ENCODE measurements around the gene ACOX1. TPM values are rescaled to one million over a fixed set of nuclear protein-coding genes. Genes with fewer than 3 reads are reported as not detected.
"Not testable (repeated sequence)": the region's sequence is repeated elsewhere in the genome, so short reads cannot be mapped to it uniquely, and the experiment has no call there.

ACOX1 gene
- polyA plus RNA-seq, 1 of the 3 experiments (the other 2 are of a cell fraction), result 21.5 TPM

DNA sequence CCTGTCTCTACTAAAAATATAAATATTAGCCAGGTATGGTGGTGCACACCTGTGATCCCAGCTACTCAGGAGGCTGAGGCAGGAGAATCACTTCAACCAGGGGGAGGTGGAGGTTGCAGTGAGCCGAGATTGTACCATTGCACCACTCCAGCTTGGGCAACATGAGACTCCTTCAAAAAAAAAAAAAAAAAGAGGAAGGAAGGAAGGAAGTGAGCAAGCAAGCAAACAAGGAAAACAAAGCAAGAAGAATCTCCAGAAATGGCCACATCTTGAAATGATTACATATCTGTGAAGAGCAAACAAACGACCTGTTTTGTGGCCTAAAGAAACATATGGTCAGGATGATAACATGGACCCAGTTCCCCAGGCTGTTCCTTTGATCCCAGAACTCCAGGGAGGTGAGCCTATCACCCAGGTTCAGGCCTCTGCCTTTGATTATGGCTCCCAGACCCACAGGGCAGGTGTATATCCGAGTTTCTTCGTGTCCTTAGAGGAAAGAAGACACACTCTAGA, 8.9 kb downstream of the ACOX1 start:
- H3K4me3 ChIP-seq (ENCODE audit: low read depth in 2 of 2, low read length in 1 of 2), result no peak overlapping the region
- H3K9ac ChIP-seq, result no peak overlapping the region
- WGBS (ENCODE audit: low lambda C conversion rate), result 62% methylated on average over 4 of the region's 4 CpGs
- POLR2A ChIA-PET, result interaction anchor here (0.5 kb wide), 1 partner anchor 35 kb away, joined by 4 read pairs; no protein-coding TSS in a partner anchor
- no peak overlapping the region for H2AFZ ChIP-seq (ENCODE audit: low read depth)
- no peaks in the 10 kb centered on the region for H3K27me3 ChIP-seq (ENCODE audit: insufficient read depth)
- peak; percentile 53 for DNase-seq
- H3K79me2 ChIP-seq (ENCODE audit: insufficient read depth), result peaks cover 76% of the 10 kb centered on the region
- H3K4me1 ChIP-seq (ENCODE audit: control insufficient read depth in 1 of 2, insufficient read depth in 2 of 2, low read depth in 1 of 2, low read length in 1 of 2), result peaks cover 0 to 3% of the 10 kb centered on the region in 2 experiments; a peak in 1 of 4 replicates
- TF ChIP-seq NRF1 (IDR thresholded peaks at IDR 0.05; ENCODE audit: low read depth, low read length) (no peak), FOXM1 (IDR thresholded peaks at IDR 0.05; ENCODE audit: low read depth) (no peak), FOXJ3 (CRISPR knock-in tag; IDR thresholded peaks at IDR 0.05) (no peak), TCF12 (IDR thresholded peaks at IDR 0.05) (peak; percentile 32; the same call in 1 of the 2 replicates), RFX5 (IDR thresholded peaks at IDR 0.05; ENCODE audit: low read length) (no peak)
- no peaks in the 10 kb centered on the region; the same call in 1 of the 2 replicates for H4K20me1 ChIP-seq (ENCODE audit: insufficient read depth)
- H3K36me3 ChIP-seq (replicated peaks in 1 of 2; ENCODE audit: control insufficient read depth in 1 of 2, insufficient read depth in 2 of 2, low read length in 1 of 2), result peaks cover 8 to 60% of the 10 kb centered on the region in 2 experiments
- no peak overlapping the region for H3K4me2 ChIP-seq
- no peaks in the 10 kb centered on the region for H3K9me2 ChIP-seq
- H3K9me3 ChIP-seq, result no peaks in the 10 kb centered on the region
- H3F3A ChIP-seq (replicated peaks; ENCODE audit: insufficient read depth), result peaks cover 17% of the 10 kb centered on the region
- CTCF ChIA-PET, result interaction anchor here (0.7 to 2.2 kb wide), 4 partner anchors 9 to 65 kb away, joined by 3 to 8 read pairs (median 4); partner anchors contain the start of genes ACOX1, CDK3, MRPL38 and TEN1
- H3K27ac ChIP-seq (ENCODE audit: low read depth in 2 of 2, low read length in 1 of 2), result peak overlapping the region in 1 of 2 experiments; percentile 12; a peak in 1 of 4 replicates

DNA sequence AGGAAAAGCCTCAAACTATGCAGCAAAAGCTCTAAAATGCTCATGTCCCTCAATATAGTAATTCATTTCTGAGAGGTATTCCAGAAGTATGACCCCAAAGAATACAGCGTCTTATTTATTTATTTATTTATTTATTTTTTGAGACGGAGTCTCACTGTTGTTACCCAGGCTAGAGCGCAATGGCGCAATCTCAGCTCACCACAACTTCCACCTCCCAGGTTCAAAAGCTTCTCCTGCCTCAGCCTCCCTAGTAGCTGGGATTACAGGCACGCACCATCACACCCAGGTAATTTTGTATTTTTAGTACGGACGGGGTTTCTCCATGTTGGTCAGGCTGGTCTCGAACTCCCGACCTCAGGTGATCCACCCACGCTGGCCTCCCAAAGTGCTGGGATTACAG, 9.9 kb downstream of the ACOX1 start:
- not testable (repeated sequence) for H3K9me2 ChIP-seq; H3K9ac ChIP-seq; H4K20me1 ChIP-seq (ENCODE audit: insufficient read depth); H2AFZ ChIP-seq (ENCODE audit: low read depth); H3K27me3 ChIP-seq (ENCODE audit: insufficient read depth); H3K4me1 ChIP-seq (ENCODE audit: control insufficient read depth in 1 of 2, insufficient read depth in 2 of 2, low read depth in 1 of 2, low read length in 1 of 2); H3K27ac ChIP-seq (ENCODE audit: low read depth in 2 of 2, low read length in 1 of 2); DNase-seq; H3K4me3 ChIP-seq (ENCODE audit: low read depth in 2 of 2, low read length in 1 of 2); H3K4me2 ChIP-seq; H3K9me3 ChIP-seq
- ChIA-PET POLR2A (interaction anchor here (0.6 to 0.7 kb wide), 2 partner anchors 9 to 35 kb away, joined by 3 to 4 read pairs; no protein-coding TSS in a partner anchor), CTCF (interaction anchor here (1.2 to 2.2 kb wide), 3 partner anchors 10 to 311 kb away, joined by 3 to 8 read pairs (median 5); partner anchors contain the start of genes ACOX1, MRPL38 and TEN1)
- Histone ChIP-seq H3K36me3 (replicated peaks in 1 of 2; ENCODE audit: control insufficient read depth in 1 of 2, insufficient read depth in 2 of 2, low read length in 1 of 2) (peaks cover 8 to 62% of the 10 kb centered on the region in 2 experiments), H3F3A (replicated peaks; ENCODE audit: insufficient read depth) (peaks cover 19% of the 10 kb centered on the region), H3K79me2 (ENCODE audit: insufficient read depth) (peaks cover 77% of the 10 kb centered on the region)
- WGBS (ENCODE audit: low lambda C conversion rate), result 88% methylated on average over 10 of the region's 10 CpGs

DNA sequence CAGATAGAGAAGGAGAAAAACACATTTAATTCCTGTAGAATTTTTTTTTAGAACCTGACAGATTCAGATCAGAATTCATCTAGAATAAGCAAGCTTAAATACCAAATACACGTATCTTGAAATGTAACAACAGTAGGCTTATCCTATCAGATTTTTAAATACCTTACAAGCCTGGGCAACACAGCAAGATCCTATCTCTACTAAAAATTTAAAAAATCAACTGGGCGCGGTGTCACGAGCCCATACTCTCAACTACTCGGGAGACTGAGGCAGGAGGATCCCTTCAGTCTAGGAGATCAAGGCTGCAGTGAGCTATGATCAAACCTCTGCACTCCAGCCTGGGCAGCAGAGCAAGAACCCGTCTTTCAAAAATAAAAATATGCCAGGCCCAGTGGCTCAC, 13.5 kb downstream of the ACOX1 start:
- H3K9me2 ChIP-seq, result no peaks in the 10 kb centered on the region
- ChIA-PET POLR2A (interaction anchor here (1.4 kb wide), 1 partner anchor 13 kb away, joined by 3 read pairs; the partner anchor contains the start of genes ACOX1 and TEN1), CTCF (interaction anchor here (0.8 to 1.7 kb wide), 5 partner anchors 11 to 314 kb away, joined by 3 to 5 read pairs (median 4); partner anchors contain the start of genes ACOX1, CDK3 and TEN1)
- H2AFZ ChIP-seq (ENCODE audit: low read depth), result no peak overlapping the region
- H3K4me1 ChIP-seq (ENCODE audit: control insufficient read depth in 1 of 2, insufficient read depth in 2 of 2, low read depth in 1 of 2, low read length in 1 of 2), result peaks cover 0 to 3% of the 10 kb centered on the region in 2 experiments; a peak in 1 of 4 replicates
- peaks cover 0 to 45% of the 10 kb centered on the region in 2 experiments for H3K36me3 ChIP-seq (replicated peaks in 1 of 2; ENCODE audit: control insufficient read depth in 1 of 2, insufficient read depth in 2 of 2, low read length in 1 of 2)
- H3K27ac ChIP-seq (ENCODE audit: low read depth in 2 of 2, low read length in 1 of 2), result no peak overlapping the region
- no peaks in the 10 kb centered on the region for H3K27me3 ChIP-seq (ENCODE audit: insufficient read depth)
- no peak overlapping the region for H3K4me3 ChIP-seq (ENCODE audit: low read depth in 2 of 2, low read length in 1 of 2)
- H3F3A ChIP-seq (replicated peaks; ENCODE audit: insufficient read depth), result peaks cover 18% of the 10 kb centered on the region
- peaks cover 85% of the 10 kb centered on the region for H3K79me2 ChIP-seq (ENCODE audit: insufficient read depth)
- WGBS (ENCODE audit: low lambda C conversion rate), result 95% methylated on average over 6 of the region's 6 CpGs
- H3K4me2 ChIP-seq, result no peak overlapping the region
- no peak for DNase-seq
- no peaks in the 10 kb centered on the region for H3K9me3 ChIP-seq
- no peak overlapping the region for H3K9ac ChIP-seq
- peaks cover 8% of the 10 kb centered on the region; the same call in 1 of the 2 replicates for H4K20me1 ChIP-seq (ENCODE audit: insufficient read depth)
- TF ChIP-seq SIN3A (IDR thresholded peaks at IDR 0.05; ENCODE audit: borderline replicate concordance, low read depth, low read length), result no peak
- no peak for TF ChIP-seq EZH2phosphoT487 (IDR thresholded peaks at IDR 0.05; ENCODE audit: borderline replicate concordance, low read depth)
- no peak for TF ChIP-seq ELF1 (IDR thresholded peaks at IDR 0.05)
- TF ChIP-seq RAD21 (IDR thresholded peaks at IDR 0.05; ENCODE audit: low read length), result no peak
- TF ChIP-seq SMC3 (IDR thresholded peaks at IDR 0.05; ENCODE audit: low read depth, low read length), result no peak
- TF ChIP-seq, protein P1, sequence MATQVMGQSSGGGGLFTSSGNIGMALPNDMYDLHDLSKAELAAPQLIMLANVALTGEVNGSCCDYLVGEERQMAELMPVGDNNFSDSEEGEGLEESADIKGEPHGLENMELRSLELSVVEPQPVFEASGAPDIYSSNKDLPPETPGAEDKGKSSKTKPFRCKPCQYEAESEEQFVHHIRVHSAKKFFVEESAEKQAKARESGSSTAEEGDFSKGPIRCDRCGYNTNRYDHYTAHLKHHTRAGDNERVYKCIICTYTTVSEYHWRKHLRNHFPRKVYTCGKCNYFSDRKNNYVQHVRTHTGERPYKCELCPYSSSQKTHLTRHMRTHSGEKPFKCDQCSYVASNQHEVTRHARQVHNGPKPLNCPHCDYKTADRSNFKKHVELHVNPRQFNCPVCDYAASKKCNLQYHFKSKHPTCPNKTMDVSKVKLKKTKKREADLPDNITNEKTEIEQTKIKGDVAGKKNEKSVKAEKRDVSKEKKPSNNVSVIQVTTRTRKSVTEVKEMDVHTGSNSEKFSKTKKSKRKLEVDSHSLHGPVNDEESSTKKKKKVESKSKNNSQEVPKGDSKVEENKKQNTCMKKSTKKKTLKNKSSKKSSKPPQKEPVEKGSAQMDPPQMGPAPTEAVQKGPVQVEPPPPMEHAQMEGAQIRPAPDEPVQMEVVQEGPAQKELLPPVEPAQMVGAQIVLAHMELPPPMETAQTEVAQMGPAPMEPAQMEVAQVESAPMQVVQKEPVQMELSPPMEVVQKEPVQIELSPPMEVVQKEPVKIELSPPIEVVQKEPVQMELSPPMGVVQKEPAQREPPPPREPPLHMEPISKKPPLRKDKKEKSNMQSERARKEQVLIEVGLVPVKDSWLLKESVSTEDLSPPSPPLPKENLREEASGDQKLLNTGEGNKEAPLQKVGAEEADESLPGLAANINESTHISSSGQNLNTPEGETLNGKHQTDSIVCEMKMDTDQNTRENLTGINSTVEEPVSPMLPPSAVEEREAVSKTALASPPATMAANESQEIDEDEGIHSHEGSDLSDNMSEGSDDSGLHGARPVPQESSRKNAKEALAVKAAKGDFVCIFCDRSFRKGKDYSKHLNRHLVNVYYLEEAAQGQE (IDR thresholded peaks at IDR 0.05; ENCODE audit: low read depth, low read length), result no peak
- TF ChIP-seq, protein P2, sequence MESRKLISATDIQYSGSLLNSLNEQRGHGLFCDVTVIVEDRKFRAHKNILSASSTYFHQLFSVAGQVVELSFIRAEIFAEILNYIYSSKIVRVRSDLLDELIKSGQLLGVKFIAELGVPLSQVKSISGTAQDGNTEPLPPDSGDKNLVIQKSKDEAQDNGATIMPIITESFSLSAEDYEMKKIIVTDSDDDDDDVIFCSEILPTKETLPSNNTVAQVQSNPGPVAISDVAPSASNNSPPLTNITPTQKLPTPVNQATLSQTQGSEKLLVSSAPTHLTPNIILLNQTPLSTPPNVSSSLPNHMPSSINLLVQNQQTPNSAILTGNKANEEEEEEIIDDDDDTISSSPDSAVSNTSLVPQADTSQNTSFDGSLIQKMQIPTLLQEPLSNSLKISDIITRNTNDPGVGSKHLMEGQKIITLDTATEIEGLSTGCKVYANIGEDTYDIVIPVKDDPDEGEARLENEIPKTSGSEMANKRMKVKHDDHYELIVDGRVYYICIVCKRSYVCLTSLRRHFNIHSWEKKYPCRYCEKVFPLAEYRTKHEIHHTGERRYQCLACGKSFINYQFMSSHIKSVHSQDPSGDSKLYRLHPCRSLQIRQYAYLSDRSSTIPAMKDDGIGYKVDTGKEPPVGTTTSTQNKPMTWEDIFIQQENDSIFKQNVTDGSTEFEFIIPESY (IDR thresholded peaks at IDR 0.05; ENCODE audit: borderline replicate concordance, low read depth), result no peak
- TF ChIP-seq RXRA (IDR thresholded peaks at IDR 0.05; ENCODE audit: borderline replicate concordance, low read depth), result no peak
- TF ChIP-seq TCF12 (IDR thresholded peaks at IDR 0.05), result no peak
- no peak for TF ChIP-seq RCOR1 (IDR thresholded peaks at IDR 0.05; ENCODE audit: low read length)
- no peak for TF ChIP-seq EP300 (IDR thresholded peaks at IDR 0.05; ENCODE audit: borderline replicate concordance in 1 of 2, low read depth in 1 of 2, low read length in 1 of 2)
- TF ChIP-seq TEAD4 (IDR thresholded peaks at IDR 0.05; ENCODE audit: borderline replicate concordance, insufficient read depth), result no peak
- no peak for TF ChIP-seq RFX5 (IDR thresholded peaks at IDR 0.05; ENCODE audit: low read length)

All from SK-N-SH (cell line).